Spleen (tissue), 7 donors: ENCODE data around the gene OBP2A.

Experiments used
- POLR2AphosphoS5 ChIP-seq, 3 donors: sonication (generic); formaldehyde crosslinking; IDR thresholded peaks; one replicate each; pipeline ENCODE4 v1.5.1; 2017; ENCODE audit warnings: antibody characterized with exemption in 3 of 3
- TF ChIP-seq, protein P1 (sequence below), 11 experiments: fragments of 200-600 bp in 7 of 11; fragments of 450-650 bp in 4 of 11; sonication (generic) in 4 of 11; IDR thresholded peaks in 8 of 11; conservative IDR thresholded peaks in 3 of 11; 1 replicate in 7 of 11; 2 replicates in 4 of 11; pipeline versions ENCODE4 v1.4.0 to v1.8.0; 2016 to 2021; ENCODE audit warnings: antibody characterized with exemption in 11 of 11, inconsistent platforms in 4 of 11, mild to moderate bottlenecking in 1 of 11
- donor health status: DM: no; HTN: no; CAD: no; lungs with moderate emphysema.
- donor health status: DM: no; HTN: no; CAD: no.
- donor health status: DM: no; HTN: no; CAD: no.

- TF ChIP-seq, protein P1, sequence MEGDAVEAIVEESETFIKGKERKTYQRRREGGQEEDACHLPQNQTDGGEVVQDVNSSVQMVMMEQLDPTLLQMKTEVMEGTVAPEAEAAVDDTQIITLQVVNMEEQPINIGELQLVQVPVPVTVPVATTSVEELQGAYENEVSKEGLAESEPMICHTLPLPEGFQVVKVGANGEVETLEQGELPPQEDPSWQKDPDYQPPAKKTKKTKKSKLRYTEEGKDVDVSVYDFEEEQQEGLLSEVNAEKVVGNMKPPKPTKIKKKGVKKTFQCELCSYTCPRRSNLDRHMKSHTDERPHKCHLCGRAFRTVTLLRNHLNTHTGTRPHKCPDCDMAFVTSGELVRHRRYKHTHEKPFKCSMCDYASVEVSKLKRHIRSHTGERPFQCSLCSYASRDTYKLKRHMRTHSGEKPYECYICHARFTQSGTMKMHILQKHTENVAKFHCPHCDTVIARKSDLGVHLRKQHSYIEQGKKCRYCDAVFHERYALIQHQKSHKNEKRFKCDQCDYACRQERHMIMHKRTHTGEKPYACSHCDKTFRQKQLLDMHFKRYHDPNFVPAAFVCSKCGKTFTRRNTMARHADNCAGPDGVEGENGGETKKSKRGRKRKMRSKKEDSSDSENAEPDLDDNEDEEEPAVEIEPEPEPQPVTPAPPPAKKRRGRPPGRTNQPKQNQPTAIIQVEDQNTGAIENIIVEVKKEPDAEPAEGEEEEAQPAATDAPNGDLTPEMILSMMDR (IDR thresholded peaks at IDR 0.05 in 8 of 11, conservative IDR thresholded peaks at IDR 0.05 in 3 of 11): no peak
- no peak for TF ChIP-seq POLR2AphosphoS5 (IDR thresholded peaks at IDR 0.05)
These were observed 12.3 kb upstream of the OBP2A start for GRCh38 chr9:135533674-135534073.
